Measurements from ENCODE around the gene METTL2A. TPM values are rescaled to one million over a fixed set of nuclear protein-coding genes. Genes with fewer than 3 reads are reported as not detected.
"Not testable (repeated sequence)": the region's sequence is repeated elsewhere in the genome, so short reads cannot be mapped to it uniquely, and the experiment has no call there.

METTL2A gene
- total RNA-seq, 1 donor from 2014 or later: 15.9 TPM

DNA sequence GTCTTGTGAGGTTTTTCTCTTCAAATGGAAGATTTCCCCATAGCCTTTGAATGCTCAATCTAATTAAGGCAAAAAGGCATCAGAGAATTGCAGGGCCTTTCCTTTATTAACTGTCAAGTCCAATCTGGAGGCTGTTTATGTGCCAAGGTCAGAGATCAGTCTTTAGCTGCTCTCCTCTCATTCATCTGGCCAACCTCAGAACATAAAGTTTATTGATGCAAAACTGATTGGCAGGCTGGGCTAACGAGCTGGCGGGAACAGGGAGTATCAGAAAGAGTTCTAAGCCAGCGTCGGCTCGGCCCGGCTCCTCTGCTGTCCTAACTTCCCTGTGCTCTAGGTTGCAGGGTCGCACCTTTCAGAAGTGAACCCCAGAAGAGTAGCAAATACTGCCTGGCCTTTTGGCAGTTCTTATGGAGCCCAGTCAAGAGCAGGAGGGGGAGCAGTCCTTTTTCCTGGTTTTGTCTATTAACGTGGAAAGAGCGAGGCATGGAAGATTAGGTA is 47.7 kb downstream of the METTL2A start:
- DNase-seq (ENCODE audit: low read depth in 2 of 2): not testable (repeated sequence)

DNA sequence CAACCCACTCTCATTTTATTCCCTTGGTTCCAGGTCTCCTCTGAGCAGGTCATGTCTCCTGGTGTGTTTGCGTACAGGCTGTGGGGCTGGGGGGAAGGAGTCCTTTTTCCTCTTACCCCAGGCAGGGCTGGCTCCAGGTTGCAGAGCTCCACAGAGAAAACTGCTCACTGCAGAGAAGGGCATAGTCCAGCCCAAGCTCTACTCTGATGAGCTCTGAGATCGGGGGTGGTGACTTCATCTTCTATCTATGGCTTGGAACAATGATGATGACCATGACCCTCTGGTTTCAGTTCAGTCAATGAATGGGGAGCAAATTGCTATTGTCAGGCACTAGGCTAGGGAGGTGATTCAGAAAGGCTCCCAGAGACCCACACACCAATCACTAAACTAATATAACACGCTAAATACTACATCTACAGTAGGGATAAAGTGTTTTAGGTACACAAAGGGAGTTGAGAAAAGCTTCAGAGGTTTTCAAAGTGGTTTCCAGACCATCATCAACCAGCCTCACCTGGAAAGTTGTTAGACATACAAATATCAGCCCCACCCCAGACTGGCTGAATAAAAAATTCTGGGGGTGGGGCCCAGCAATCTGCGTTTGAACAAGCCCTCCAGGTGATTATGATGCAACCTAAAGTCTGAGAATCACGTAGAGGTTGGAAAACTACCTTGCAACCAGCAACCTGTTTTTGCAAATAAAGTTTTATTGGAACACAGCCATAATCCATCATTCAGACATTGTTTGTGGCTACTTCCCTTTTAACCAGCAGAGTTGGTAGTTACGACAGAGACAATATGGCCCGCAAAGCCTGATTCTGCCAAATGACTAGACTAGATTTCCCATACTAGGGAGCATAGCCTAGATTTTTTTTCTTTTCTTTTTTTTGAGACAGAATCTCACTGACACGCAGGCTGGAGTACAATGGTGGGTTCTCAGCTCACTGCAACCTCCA is 49.6 kb downstream of the METTL2A start:
- DNase-seq (ENCODE audit: low read depth in 2 of 2): not testable (repeated sequence)

DNA sequence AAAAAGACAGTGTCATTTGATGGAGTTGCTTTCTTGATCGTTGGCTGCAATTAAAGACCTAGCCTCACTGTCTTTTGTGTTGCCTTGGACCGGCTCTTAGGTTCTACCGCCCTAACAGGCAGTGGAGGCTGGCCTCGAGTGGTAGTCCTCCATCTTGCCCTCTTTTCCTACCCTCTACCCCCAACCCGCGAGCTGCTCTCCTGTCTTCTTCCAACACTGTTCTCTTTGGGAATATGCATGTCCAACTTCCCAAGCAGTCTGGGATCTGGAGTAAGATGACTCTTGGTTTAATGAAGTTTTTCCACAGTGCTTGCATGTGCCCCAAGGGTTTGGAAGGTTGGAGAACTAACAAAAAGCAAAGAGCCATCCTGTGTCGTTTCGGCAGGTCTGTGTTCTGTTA is 53.4 kb downstream of the METTL2A start:
- DNase-seq (ENCODE audit: low read depth in 2 of 2): not testable (repeated sequence)

DNA sequence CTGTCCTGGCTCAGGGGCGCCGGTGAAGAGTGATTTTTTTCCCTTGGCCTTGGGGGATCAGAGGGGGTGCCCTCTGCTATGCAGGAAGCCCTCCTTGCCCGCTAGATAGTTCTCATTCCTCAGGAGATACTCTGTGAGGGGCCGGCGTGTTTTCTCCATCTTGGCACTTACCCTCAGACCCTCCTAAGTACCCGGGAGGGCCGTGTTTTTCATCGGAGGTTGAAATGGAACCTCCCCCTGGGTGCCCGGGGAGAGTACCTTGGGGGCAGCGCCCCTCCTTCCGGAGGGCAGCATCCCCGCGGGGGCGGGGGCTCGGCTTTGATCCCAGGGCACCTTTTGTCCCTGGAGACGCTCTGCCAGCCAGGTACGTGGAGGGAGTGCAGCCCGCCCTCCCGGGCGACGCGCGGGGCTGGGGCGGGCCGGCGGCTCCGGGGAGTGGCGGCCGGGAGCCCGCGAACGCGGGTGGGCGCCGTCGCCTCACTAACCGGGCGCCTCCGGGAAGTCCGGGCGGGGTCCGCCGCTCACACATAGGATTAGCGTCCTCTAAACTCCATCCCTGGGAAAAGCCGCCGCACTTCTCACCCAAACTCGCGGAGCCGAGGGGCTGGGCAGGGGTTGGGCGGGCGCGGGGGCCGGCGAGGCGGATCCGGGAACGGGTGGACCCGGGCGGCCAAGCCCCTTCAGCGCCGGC is 54.2 kb downstream of the METTL2A start:
- DNase-seq (ENCODE audit: low read depth in 2 of 2): peak in 1 of 2 donors; percentile 19

DNA sequence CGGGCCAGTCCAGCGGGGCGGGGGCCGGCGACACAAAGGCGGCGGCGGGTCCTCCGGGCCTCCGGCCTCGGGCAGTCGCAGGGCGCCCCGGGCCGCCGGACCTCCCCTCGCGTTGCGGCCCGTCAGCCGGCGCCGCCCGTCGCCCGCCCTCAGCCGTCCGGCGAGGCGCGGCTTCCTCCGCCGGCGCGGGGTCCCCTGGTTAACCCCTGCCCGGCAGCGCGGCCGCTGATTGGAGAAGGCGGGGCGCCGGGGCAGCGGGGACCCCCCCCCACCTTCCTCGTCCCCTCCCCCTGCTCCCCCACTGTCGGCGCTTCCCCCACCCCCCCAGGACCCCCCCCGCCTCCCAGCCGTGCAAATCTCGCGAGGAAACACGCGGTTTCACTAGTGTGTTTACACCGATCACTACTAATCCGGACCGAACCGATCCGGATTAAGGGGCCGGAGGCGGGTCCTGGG is 54.8 kb downstream of the METTL2A start, which contains the start of gene TLK2:
Gene TLK2 (plus strand): TSS at position 402 of the 456 bp plus-strand sequence. CDS start 2,301 bp downstream, outside the sequence.
- peak; percentile 85 to 89 for DNase-seq (ENCODE audit: low read depth in 2 of 2)

DNA sequence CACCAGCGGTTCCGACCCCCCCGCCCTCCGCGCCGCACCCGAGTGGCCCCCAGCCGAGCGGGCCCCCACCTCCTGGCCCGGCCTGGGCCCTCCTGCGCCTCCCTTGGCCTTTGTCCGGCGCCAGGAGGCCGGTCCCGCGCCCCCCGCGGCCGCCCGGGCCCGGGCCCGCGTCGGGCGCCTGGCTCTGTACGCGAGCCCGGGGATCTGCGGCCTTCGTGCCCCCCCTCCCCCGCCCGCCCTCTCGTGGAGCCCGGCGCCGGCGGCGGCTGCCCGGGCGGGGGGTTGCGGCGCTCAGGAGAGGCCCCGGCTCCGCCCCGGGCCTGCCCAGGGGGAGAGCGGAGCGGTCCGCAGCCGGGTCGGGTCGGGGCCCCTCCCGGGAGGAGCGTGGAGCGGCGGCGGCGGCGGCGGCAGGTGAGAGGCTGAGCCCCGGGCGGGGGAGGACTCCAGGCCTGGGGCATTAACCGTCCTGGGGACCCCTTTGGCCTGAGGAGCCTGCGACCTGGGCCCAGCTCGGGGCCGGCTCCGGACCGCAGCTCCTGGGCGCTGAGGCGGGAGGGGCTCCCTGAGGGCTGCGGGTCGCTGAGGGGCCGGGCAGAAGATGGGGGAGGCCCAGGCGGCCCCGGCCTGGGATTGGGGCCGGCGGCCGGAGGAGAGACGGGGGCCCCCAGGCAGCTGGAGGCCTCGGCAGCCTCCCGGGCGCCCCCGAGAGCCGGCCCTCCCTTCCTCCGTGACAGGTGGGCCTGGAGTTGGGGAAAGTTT is 55.4 kb downstream of the METTL2A start:
- DNase-seq (ENCODE audit: low read depth in 2 of 2): peak; percentile 19 to 35

DNA sequence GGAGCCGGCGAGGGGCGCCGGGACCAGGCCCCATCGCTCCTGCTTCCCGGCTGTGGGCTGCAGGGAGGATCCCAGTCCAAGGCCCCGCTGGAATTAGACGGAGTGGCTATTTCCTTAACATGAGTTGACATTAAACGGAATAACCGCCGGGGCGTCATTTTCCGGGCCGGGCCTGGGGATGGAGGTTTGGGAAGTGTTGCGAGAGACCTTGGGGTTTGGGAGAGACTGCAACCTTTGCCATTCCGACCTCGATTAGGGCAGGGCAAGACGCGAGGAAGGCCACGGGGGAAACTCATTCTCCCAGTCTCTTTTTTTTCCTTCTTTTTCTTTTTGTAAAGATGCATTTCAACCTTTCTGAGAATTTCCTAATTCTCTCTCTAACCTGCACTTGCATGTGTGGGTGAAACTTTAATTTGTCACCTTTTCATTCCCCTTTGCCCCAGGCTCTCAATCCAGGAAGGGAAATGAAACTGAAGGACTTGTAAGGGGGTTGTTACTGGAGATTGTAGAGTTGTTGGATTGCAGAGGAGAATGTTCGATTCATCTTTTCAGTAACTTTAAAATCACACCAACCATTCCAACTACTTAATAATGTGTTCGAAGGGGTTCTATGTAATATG is 56.1 kb downstream of the METTL2A start:
- peak; percentile 13 to 22 for DNase-seq (ENCODE audit: low read depth in 2 of 2)

DNA sequence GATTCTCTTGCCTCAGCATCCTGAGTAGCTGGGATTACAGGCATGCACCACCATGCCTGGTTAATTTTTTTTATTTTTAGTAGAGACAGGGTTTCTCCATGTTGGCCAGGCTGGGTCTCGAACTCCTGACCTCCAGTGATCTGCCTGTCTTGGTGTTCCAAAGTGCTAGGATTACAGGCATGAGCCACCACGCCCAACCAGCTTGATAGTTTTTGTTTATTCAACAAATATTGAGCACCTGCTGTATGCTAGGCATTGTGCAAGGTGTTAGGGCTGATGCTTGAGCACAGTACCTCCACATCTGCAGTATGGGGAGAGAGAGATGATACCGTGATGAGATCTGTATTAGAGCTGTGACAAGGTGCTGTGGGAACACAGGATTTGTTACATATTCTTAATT is 58.9 kb downstream of the METTL2A start:
- DNase-seq (ENCODE audit: low read depth in 2 of 2): not testable (repeated sequence)

DNA sequence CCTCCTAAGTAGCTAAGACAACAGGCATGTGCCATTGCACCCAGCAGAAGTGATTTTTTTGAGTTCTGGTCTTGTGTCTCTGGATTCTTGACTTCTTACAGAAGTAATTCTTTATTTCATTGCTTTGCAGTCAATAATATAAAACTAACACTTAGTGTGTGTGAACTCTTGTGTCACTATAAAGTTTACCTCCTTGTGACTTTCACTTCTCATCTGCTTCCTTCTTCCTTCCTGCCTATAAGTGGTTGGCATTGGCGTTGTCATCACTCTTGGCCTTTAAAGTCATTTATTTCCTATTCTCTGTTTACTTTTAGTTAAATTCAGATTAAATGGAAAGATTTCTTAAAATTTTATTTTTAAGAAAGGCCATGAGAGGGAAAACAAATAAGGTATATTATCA is 67.3 kb downstream of the METTL2A start:
- peak in 1 of 2 donors; percentile 12 for DNase-seq (ENCODE audit: low read depth in 2 of 2)

DNA sequence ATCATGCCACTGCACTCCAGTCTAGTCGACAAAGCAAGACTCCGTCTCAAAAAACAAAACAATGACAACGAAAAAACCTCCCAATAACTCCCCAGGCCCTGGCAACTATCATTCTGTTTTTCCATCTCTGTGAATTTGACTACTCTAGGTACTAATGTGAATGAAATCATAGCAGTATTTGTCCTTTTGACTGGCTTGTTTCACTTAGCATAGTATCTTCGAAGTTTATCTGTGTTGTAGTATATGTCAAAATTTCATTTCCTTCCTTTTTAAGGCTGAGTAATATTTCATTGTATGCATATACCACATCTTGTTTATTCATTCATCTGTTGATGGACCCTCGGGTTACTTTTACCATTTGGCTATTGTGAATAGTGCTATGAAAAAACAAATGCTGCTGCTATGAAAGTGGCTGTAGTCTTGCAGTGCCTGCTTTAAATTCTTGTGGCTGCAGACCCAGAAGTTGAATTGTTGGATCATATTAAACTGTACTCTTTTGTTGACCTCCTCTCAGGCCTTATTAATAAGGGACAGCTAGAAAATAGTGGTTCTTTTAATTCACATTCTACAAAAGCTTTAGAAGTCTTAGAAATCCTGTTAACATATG is 69.5 kb downstream of the METTL2A start:
- not testable (repeated sequence) for DNase-seq (ENCODE audit: low read depth in 2 of 2)

DNA sequence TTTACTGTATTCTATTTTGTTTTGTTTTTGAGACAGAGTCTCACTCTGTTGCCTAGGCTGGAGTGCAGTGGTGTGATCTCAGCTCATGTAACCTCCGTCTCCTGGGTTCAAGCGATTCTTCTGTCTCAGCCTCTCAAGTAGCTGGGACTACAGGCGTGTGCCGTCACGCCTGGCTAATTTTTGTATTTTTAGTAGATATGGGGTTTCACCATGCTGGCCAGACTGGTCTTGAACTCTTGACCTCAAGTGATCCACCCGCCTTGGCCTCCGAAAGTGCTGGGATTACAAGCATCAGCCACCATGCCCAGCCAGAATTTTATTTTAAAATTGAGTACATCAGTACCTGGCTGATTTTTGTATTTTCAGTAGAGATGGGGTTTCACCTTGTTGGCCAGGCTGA is 70.4 kb downstream of the METTL2A start:
- not testable (repeated sequence) for DNase-seq (ENCODE audit: low read depth in 2 of 2)

DNA sequence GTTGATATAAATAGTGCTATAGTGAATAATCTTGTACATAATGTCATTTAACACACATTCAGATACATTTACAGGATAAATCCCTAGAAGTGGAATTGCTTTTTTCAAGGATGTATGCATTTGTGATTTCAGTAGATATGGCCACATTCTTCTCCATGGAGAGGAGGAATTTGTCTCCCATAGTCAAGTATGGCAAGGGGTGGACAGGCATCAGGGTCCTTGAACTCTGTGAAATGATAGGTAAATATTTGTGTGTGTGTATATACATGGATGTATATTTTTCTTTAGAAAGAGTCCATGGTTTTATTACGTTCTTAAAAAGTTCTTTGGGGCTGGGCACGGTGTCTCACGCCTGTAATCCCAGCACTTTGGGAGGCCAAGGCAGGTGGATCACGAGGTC is 72.6 kb downstream of the METTL2A start:
- DNase-seq (ENCODE audit: low read depth in 2 of 2): not testable (repeated sequence)

DNA sequence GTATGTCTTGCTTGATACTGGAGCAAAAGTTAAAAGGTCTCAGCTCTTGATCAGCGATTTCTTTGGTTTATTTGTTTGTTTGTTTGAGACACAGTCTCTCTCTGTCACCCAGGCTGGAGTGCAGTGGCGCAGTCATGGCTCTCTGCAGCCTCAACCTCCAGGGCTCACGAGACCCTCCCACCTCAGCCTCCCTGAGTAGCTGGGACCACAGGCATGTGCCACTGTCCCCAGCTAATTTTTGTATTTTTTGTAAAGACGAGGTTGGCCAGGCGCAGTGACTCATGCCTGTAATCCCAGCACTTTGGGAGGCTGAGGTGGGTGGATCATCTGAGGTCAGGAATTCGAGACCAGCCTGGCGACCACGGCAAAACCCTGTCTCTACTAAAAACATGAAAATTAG is 75.1 kb downstream of the METTL2A start:
- DNase-seq (ENCODE audit: low read depth in 2 of 2): not testable (repeated sequence)

Other genes with a start within 250 kb of the METTL2A start
- gene EFCAB3, start 43.3 kb upstream of the METTL2A start, total RNA-seq: not detected in 2 replicates
- 29.4 and 51.0 TPM in 2 replicates for gene TLK2, start 54.9 kb downstream of the METTL2A start, total RNA-seq
- 5.6 and 16.8 TPM in 2 replicates for gene MRC2, start 203.8 kb downstream of the METTL2A start, total RNA-seq

Data from lung microvascular endothelial cell (primary cell).